ENCODE data around the gene DHCR24. TPM values are rescaled to one million over a fixed set of nuclear protein-coding genes. Genes with fewer than 3 reads are reported as not detected.

The DHCR24 gene
- polyA plus RNA-seq, 1 donor (not counting 4 experiments of a cell fraction or from before 2014, with no cell fraction given): 363 TPM

DNA sequence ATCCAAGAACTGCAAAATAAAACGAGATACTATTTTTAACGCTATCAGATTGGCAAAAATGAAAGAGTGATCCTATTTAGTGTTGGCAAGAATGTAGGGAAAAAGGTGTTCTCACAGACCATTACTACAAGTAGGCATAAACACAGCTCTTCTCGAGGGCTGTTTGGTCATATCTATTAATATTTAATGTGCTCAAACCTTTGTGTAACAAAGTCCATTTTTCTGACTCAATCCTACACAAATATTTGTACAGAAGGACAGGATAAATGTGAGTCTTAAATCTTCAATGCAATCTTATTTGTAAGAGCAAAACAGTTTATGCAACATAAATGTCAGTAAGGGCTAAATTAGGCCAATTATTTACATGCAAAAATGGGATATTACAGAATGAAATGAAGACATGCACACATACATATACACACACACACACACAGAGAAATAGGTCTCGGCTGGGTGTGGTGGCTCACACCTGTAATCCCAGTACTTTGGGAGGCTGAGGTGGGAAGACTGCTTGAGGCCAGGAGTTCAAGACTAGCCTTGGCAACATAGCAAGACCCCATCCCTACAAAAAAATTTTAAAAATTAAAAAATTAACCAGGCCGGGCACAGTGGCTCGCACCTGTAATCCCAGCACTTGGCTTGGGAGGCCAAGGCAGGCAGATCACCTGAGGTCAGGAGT is 17.7 kb downstream of the DHCR24 start:
- TF ChIP-seq CTCF (optimal IDR thresholded peaks at IDR 0.05 in 1 of 3, IDR thresholded peaks at IDR 0.05 in 1 of 3, conservative IDR thresholded peaks at IDR 0.05 in 1 of 3; ENCODE audit: extremely low read depth in 1 of 3, insufficient read depth in 2 of 3, low read length in 3 of 3): no peak
- no peaks in the 10 kb centered on the region for H3K27me3 ChIP-seq (ENCODE audit: control insufficient read depth, extremely low read depth, insufficient read depth, low read length)
- H3K36me3 ChIP-seq (ENCODE audit: control insufficient read depth in 2 of 2, extremely low read depth in 1 of 2, insufficient read depth in 2 of 2, low read length in 2 of 2): peaks cover 64 to 70% of the 10 kb centered on the region in 2 experiments
- H3K27ac ChIP-seq (ENCODE audit: control insufficient read depth, insufficient read depth, low read length): no peak overlapping the region
- H3K9me1 ChIP-seq (ENCODE audit: control insufficient read depth, extremely low read depth, insufficient read depth, low read length): no peaks in the 10 kb centered on the region
- DNase-seq (ENCODE audit: low read depth, low spot score) (no peak), FAIRE-seq (no peak)
- H3K9ac ChIP-seq (ENCODE audit: control insufficient read depth, extremely low read depth, insufficient read depth, low read length): no peak overlapping the region
- H3K79me2 ChIP-seq (ENCODE audit: control insufficient read depth, insufficient read depth, low read length): peaks cover 66% of the 10 kb centered on the region
- dilution Hi-C loops (cut with MboI; ENCODE audit: extremely low pct_ligation_motif_present, low sequenced_read_pairs): no loop called here
- peaks cover 2% of the 10 kb centered on the region for H3K4me1 ChIP-seq (ENCODE audit: control insufficient read depth, extremely low read depth, insufficient read depth, low read length)
- H4K20me1 ChIP-seq (ENCODE audit: control insufficient read depth, extremely low read depth, insufficient read depth, low read length): peaks cover 7% of the 10 kb centered on the region
- H2AFZ ChIP-seq (ENCODE audit: control insufficient read depth, low read length): no peak overlapping the region
- H3K4me2 ChIP-seq (ENCODE audit: control insufficient read depth, extremely low read depth, insufficient read depth, low read depth, low read length): no peak overlapping the region
- no peaks in the 10 kb centered on the region for H3K9me3 ChIP-seq (ENCODE audit: control insufficient read depth, low read depth, low read length)
- H3K4me3 ChIP-seq (ENCODE audit: control insufficient read depth in 2 of 3, extremely low read depth in 1 of 3, insufficient read depth in 2 of 3, low read depth in 1 of 3, low read length in 3 of 3): no peak overlapping the region

- Histone ChIP-seq H3K4me3 (ENCODE audit: control insufficient read depth in 2 of 3, extremely low read depth in 1 of 3, insufficient read depth in 2 of 3, low read depth in 1 of 3, low read length in 3 of 3) (no peak overlapping the region), H3K9me3 (ENCODE audit: control insufficient read depth, low read depth, low read length) (no peaks in the 10 kb centered on the region), H3K36me3 (ENCODE audit: control insufficient read depth in 2 of 2, extremely low read depth in 1 of 2, insufficient read depth in 2 of 2, low read length in 2 of 2) (peaks cover 59 to 69% of the 10 kb centered on the region in 2 experiments), H3K9ac (ENCODE audit: control insufficient read depth, extremely low read depth, insufficient read depth, low read length) (no peak overlapping the region), H3K79me2 (ENCODE audit: control insufficient read depth, insufficient read depth, low read length) (peaks cover 56% of the 10 kb centered on the region), H2AFZ (ENCODE audit: control insufficient read depth, low read length) (no peak overlapping the region), H4K20me1 (ENCODE audit: control insufficient read depth, extremely low read depth, insufficient read depth, low read length) (peaks cover 7% of the 10 kb centered on the region), H3K27ac (ENCODE audit: control insufficient read depth, insufficient read depth, low read length) (no peak overlapping the region), H3K4me1 (ENCODE audit: control insufficient read depth, extremely low read depth, insufficient read depth, low read length) (no peaks in the 10 kb centered on the region), H3K9me1 (ENCODE audit: control insufficient read depth, extremely low read depth, insufficient read depth, low read length) (no peaks in the 10 kb centered on the region), H3K4me2 (ENCODE audit: control insufficient read depth, extremely low read depth, insufficient read depth, low read depth, low read length) (no peak overlapping the region), H3K27me3 (ENCODE audit: control insufficient read depth, extremely low read depth, insufficient read depth, low read length) (no peaks in the 10 kb centered on the region)
- FAIRE-seq (no peak), DNase-seq (ENCODE audit: low read depth, low spot score) (no peak)
- dilution Hi-C loops (cut with MboI; ENCODE audit: extremely low pct_ligation_motif_present, low sequenced_read_pairs): no loop called here
- TF ChIP-seq EZH2 (IDR thresholded peaks at IDR 0.05; ENCODE audit: low read length) (no peak), CTCF (optimal IDR thresholded peaks at IDR 0.05 in 1 of 3, IDR thresholded peaks at IDR 0.05 in 1 of 3, conservative IDR thresholded peaks at IDR 0.05 in 1 of 3; ENCODE audit: extremely low read depth in 1 of 3, insufficient read depth in 2 of 3, low read length in 3 of 3) (no peak)
These were observed 19.3 kb downstream of the DHCR24 start for GRCh38 chr1:54867717-54868057.

Data from keratinocyte (primary cell).